GM23338 (cell line): Measurements from ENCODE around the gene R3HDML. TPM values are rescaled to one million over a fixed set of nuclear protein-coding genes. Genes with fewer than 3 reads are reported as not detected.

Experiments used
- ATAC-seq: fragments of 200-7000 bp; cut with Tn5 transposase; 3 replicates; pipeline ENCODE4 v1.9.1; 2020
- DNase-seq: peaks from one replicate; pipeline ENCODE4 v3.0.0-alpha.2; 2015; ENCODE audit warnings: low spot score
- H2AFZ ChIP-seq: fragments of 200-600 bp; sonication (generic); 2 replicates; pipeline ENCODE4 v1.8.0; 2016; ENCODE audit warnings: antibody characterized with exemption, mild to moderate bottlenecking, moderate library complexity
- H3F3A ChIP-seq: fragments of 200-600 bp; sonication (generic); replicated peaks from 2 replicates; pipeline ENCODE4 v1.8.0; 2017; ENCODE audit warnings: antibody characterized with exemption, mixed run types, low read depth
- H3K27ac ChIP-seq: fragments of 200-600 bp; sonication (generic); 2 replicates; pipeline ENCODE4 v1.6.1; 2016; ENCODE audit warnings: low read depth
- H3K27me3 ChIP-seq: fragments of 200-600 bp; sonication (generic); 2 replicates; pipeline ENCODE4 v1.8.0; 2016; ENCODE audit warnings: mild to moderate bottlenecking, mixed run types, moderate library complexity; ENCODE audit not compliant: insufficient read depth
- H3K36me3 ChIP-seq: fragments of 200-600 bp; sonication (generic); 2 replicates; pipeline ENCODE4 v1.8.0; 2016; ENCODE audit warnings: mild to moderate bottlenecking; ENCODE audit not compliant: insufficient read depth
- H3K4me1 ChIP-seq: fragments of 200-600 bp; sonication (generic); 2 replicates; pipeline ENCODE4 v1.8.0; 2016; ENCODE audit warnings: mild to moderate bottlenecking, moderate library complexity; ENCODE audit not compliant: insufficient read depth
- H3K4me2 ChIP-seq: fragments of 200-600 bp; sonication (generic); 2 replicates; pipeline ENCODE4 v1.7.1; 2017; ENCODE audit warnings: mixed run types
- H3K4me3 ChIP-seq: fragments of 200-600 bp; sonication (generic); 2 replicates; pipeline ENCODE4 v1.6.1; 2016; ENCODE audit warnings: mixed run types
- H3K79me2 ChIP-seq: fragments of 200-600 bp; sonication (generic); replicated peaks from 2 replicates; pipeline ENCODE4 v1.8.0; 2017; ENCODE audit warnings: mild to moderate bottlenecking; ENCODE audit not compliant: insufficient read depth
- H3K9me2 ChIP-seq: fragments of 200-600 bp; sonication (generic); 2 replicates; pipeline ENCODE4 v1.8.0; 2017; ENCODE audit not compliant: insufficient read depth
- H4K20me1 ChIP-seq: fragments of 200-600 bp; sonication (generic); replicated peaks from 2 replicates; pipeline ENCODE4 v1.8.0; 2017; ENCODE audit warnings: mild to moderate bottlenecking; ENCODE audit not compliant: insufficient read depth
- H3K27ac Mint-ChIP-seq: 2 replicates; pipeline ENCODE4 v1.8.0; 2020; ENCODE audit warnings: inconsistent platforms, mild to moderate bottlenecking, moderate library complexity, mixed read lengths
- H3K27me3 Mint-ChIP-seq: 3 replicates; pipeline ENCODE4 v1.8.0; 2022; ENCODE audit warnings: low read depth, mild to moderate bottlenecking, moderate library complexity, mixed read lengths, inconsistent platforms; ENCODE audit not compliant: insufficient read depth, poor library complexity
- H3K36me3 Mint-ChIP-seq: 3 replicates; pipeline ENCODE4 v1.8.0; 2021; ENCODE audit warnings: low read depth, mild to moderate bottlenecking, inconsistent platforms, moderate library complexity, mixed read lengths
- H3K4me1 Mint-ChIP-seq: 3 replicates; pipeline ENCODE4 v1.8.0; 2020; ENCODE audit warnings: mild to moderate bottlenecking, inconsistent platforms, mixed read lengths
- H3K4me3 Mint-ChIP-seq: 3 replicates; pipeline ENCODE4 v1.8.0; 2021; ENCODE audit warnings: moderate library complexity, mild to moderate bottlenecking, inconsistent platforms, mixed read lengths
- H3K9me3 Mint-ChIP-seq: 3 replicates; pipeline ENCODE4 v1.8.0; 2020; ENCODE audit warnings: moderate library complexity, mild to moderate bottlenecking, inconsistent platforms, mixed read lengths
- EZH2 ChIP-seq: fragments of 200-600 bp; sonication (generic); IDR thresholded peaks from one replicate; pipeline ENCODE4 v1.8.0; 2017; ENCODE audit warnings: antibody characterized with exemption, mild to moderate bottlenecking, low read depth; ENCODE audit not compliant: unreplicated experiment
- JUNB ChIP-seq: IDR thresholded peaks from one replicate; pipeline ENCODE4 v1.6.1; 2016; ENCODE audit warnings: antibody characterized with exemption; ENCODE audit not compliant: unreplicated experiment
- NANOG ChIP-seq: IDR thresholded peaks from 2 replicates; pipeline ENCODE4 v1.6.1; 2016; ENCODE audit warnings: antibody characterized with exemption, borderline replicate concordance
- polyA plus RNA-seq: library from polyadenylated mRNA; unstranded; fragments of >200 nt; fragmentation: Nextera tagmentation; extraction: Ambion mirVana; gene quantifications from 2 replicates; pipeline ENCODE4 v1.2.1, GENCODE V29; 2016
- total RNA-seq: library from RNA; depleted of rRNA; stranded (reverse); fragments of >200 nt; shearing (Covaris generic); gene quantifications from 2 replicates; pipeline ENCODE4 v1.2.3, GENCODE V29; 2014
- TF ChIP-seq, protein P1 (sequence below): fragments of 250-450 bp; sonication (Bioruptor Pico); IDR thresholded peaks from 2 replicates; pipeline ENCODE4 v1.5.0; 2020; ENCODE audit warnings: mild to moderate bottlenecking, moderate library complexity
- TF ChIP-seq, protein P2 (sequence below): IDR thresholded peaks from one replicate; pipeline ENCODE4 v1.6.1; 2018; ENCODE audit warnings: antibody characterized with exemption; ENCODE audit not compliant: unreplicated experiment
- TF ChIP-seq, protein P3 (sequence below), 2 experiments: fragments of 200-600 bp in 1 of 2; sonication (generic) in 1 of 2; conservative IDR thresholded peaks; 2 replicates each; pipeline versions ENCODE4 v1.5.1 to v1.6.1; 2016 to 2017; ENCODE audit warnings: antibody characterized with exemption in 2 of 2, low read depth in 2 of 2, mild to moderate bottlenecking in 2 of 2, moderate library complexity in 1 of 2
- TF ChIP-seq, protein P4 (sequence below): IDR thresholded peaks from 2 replicates; pipeline ENCODE4 v1.6.1; 2016; ENCODE audit warnings: antibody characterized with exemption

The R3HDML gene
- total and polyA plus RNA-seq, 2 experiments from 2014 or later, result not detected

DNA sequence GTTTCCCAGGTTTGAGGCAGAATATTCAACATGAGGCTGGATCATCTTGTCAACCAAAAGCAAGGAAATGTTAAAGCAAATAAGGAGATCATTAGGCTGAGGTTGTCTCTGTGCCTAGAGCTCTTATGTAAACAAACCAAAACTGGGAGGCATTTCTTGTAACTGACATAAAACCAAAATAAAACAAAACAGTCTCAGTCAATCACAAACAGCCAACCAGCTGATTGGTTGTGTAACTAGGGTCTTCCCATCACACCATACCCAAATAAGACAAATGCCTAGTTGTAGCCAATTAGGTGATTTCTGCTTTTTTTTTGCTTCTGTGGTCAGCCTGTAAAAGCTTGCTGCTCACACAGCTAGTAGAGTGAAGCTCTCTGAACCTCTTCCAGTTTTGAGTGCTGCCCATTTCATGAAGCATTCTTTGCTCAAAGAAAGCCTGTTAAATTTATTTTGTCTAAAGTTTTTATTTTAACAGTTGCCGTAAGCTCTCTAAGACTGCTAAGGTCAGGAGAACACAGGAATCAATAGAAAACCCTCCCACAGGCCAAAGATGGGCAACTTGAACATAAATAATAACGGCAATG, 16.9 kb upstream of the R3HDML start (continued):
- TF ChIP-seq, protein P1, sequence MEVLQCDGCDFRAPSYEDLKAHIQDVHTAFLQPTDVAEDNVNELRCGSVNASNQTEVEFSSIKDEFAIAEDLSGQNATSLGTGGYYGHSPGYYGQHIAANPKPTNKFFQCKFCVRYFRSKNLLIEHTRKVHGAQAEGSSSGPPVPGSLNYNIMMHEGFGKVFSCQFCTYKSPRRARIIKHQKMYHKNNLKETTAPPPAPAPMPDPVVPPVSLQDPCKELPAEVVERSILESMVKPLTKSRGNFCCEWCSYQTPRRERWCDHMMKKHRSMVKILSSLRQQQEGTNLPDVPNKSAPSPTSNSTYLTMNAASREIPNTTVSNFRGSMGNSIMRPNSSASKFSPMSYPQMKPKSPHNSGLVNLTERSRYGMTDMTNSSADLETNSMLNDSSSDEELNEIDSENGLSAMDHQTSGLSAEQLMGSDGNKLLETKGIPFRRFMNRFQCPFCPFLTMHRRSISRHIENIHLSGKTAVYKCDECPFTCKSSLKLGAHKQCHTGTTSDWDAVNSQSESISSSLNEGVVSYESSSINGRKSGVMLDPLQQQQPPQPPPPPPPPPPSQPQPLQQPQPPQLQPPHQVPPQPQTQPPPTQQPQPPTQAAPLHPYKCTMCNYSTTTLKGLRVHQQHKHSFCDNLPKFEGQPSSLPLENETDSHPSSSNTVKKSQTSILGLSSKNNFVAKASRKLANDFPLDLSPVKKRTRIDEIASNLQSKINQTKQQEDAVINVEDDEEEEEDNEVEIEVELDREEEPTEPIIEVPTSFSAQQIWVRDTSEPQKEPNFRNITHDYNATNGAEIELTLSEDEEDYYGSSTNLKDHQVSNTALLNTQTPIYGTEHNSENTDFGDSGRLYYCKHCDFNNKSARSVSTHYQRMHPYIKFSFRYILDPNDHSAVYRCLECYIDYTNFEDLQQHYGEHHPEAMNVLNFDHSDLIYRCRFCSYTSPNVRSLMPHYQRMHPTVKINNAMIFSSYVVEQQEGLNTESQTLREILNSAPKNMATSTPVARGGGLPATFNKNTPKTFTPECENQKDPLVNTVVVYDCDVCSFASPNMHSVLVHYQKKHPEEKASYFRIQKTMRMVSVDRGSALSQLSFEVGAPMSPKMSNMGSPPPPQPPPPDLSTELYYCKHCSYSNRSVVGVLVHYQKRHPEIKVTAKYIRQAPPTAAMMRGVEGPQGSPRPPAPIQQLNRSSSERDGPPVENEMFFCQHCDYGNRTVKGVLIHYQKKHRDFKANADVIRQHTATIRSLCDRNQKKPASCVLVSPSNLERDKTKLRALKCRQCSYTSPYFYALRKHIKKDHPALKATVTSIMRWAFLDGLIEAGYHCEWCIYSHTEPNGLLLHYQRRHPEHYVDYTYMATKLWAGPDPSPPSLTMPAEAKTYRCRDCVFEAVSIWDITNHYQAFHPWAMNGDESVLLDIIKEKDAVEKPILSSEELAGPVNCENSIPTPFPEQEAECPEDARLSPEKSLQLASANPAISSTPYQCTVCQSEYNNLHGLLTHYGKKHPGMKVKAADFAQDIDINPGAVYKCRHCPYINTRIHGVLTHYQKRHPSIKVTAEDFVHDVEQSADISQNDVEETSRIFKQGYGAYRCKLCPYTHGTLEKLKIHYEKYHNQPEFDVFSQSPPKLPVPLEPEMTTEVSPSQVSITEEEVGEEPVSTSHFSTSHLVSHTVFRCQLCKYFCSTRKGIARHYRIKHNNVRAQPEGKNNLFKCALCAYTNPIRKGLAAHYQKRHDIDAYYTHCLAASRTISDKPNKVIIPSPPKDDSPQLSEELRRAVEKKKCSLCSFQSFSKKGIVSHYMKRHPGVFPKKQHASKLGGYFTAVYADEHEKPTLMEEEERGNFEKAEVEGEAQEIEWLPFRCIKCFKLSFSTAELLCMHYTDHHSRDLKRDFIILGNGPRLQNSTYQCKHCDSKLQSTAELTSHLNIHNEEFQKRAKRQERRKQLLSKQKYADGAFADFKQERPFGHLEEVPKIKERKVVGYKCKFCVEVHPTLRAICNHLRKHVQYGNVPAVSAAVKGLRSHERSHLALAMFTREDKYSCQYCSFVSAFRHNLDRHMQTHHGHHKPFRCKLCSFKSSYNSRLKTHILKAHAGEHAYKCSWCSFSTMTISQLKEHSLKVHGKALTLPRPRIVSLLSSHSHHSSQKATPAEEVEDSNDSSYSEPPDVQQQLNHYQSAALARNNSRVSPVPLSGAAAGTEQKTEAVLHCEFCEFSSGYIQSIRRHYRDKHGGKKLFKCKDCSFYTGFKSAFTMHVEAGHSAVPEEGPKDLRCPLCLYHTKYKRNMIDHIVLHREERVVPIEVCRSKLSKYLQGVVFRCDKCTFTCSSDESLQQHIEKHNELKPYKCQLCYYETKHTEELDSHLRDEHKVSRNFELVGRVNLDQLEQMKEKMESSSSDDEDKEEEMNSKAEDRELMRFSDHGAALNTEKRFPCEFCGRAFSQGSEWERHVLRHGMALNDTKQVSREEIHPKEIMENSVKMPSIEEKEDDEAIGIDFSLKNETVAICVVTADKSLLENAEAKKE (CRISPR knock-in tag), result no peak
- TF ChIP-seq, protein P2, sequence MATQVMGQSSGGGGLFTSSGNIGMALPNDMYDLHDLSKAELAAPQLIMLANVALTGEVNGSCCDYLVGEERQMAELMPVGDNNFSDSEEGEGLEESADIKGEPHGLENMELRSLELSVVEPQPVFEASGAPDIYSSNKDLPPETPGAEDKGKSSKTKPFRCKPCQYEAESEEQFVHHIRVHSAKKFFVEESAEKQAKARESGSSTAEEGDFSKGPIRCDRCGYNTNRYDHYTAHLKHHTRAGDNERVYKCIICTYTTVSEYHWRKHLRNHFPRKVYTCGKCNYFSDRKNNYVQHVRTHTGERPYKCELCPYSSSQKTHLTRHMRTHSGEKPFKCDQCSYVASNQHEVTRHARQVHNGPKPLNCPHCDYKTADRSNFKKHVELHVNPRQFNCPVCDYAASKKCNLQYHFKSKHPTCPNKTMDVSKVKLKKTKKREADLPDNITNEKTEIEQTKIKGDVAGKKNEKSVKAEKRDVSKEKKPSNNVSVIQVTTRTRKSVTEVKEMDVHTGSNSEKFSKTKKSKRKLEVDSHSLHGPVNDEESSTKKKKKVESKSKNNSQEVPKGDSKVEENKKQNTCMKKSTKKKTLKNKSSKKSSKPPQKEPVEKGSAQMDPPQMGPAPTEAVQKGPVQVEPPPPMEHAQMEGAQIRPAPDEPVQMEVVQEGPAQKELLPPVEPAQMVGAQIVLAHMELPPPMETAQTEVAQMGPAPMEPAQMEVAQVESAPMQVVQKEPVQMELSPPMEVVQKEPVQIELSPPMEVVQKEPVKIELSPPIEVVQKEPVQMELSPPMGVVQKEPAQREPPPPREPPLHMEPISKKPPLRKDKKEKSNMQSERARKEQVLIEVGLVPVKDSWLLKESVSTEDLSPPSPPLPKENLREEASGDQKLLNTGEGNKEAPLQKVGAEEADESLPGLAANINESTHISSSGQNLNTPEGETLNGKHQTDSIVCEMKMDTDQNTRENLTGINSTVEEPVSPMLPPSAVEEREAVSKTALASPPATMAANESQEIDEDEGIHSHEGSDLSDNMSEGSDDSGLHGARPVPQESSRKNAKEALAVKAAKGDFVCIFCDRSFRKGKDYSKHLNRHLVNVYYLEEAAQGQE, result no peak

DNA sequence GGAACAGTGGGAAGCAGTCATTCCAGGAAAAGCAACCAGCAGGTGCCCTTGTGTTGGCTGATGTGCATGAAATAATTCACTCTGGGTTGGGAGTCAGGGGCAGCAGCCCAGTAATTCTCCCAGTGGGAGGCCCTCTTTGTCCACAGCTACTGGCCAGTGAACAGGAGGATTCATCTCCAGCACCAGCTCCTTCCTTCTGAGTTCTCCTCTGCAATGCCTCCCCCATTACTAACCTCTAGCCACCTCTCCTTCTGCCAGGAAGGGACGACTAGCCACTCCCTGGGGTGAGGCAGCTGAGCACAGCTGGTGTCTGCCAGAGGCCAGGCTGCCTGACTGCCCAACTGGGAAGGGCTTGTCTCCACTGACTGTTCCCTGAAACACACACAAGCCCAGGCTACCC, 12.5 kb upstream of the R3HDML start:
- Histone ChIP-seq H3K4me1 (peaks cover 3% of the 10 kb centered on the region; the same call in 1 of the 2 replicates), H4K20me1 (no peaks in the 10 kb centered on the region), H3K4me2 (no peak overlapping the region), H3K79me2 (no peaks in the 10 kb centered on the region), H3K4me3 (no peak overlapping the region), H2AFZ (peak overlapping the region; percentile 72), H3K9me2 (0 out of 2 replicates have a peak, but pooled peaks cover 4% of the 10 kb centered on the region), H3K27ac (no peak overlapping the region), H3F3A (no peaks in the 10 kb centered on the region), H3K27me3 (peaks cover 5% of the 10 kb centered on the region; the same call in 1 of the 2 replicates), H3K36me3 (no peaks in the 10 kb centered on the region)
- no peak overlapping the region for H3K4me3 Mint-ChIP-seq
- no peaks in the 10 kb centered on the region for H3K36me3 Mint-ChIP-seq
- ATAC-seq (peak; percentile 14), DNase-seq (peak; percentile 22)
- H3K9me3 Mint-ChIP-seq, result no peaks in the 10 kb centered on the region
- peaks cover 11% of the 10 kb centered on the region for H3K4me1 Mint-ChIP-seq
- peaks cover 9% of the 10 kb centered on the region for H3K27me3 Mint-ChIP-seq
- no peak overlapping the region for H3K27ac Mint-ChIP-seq
- TF ChIP-seq JUNB, result no peak
- TF ChIP-seq NANOG, result no peak
- TF ChIP-seq, protein P3, sequence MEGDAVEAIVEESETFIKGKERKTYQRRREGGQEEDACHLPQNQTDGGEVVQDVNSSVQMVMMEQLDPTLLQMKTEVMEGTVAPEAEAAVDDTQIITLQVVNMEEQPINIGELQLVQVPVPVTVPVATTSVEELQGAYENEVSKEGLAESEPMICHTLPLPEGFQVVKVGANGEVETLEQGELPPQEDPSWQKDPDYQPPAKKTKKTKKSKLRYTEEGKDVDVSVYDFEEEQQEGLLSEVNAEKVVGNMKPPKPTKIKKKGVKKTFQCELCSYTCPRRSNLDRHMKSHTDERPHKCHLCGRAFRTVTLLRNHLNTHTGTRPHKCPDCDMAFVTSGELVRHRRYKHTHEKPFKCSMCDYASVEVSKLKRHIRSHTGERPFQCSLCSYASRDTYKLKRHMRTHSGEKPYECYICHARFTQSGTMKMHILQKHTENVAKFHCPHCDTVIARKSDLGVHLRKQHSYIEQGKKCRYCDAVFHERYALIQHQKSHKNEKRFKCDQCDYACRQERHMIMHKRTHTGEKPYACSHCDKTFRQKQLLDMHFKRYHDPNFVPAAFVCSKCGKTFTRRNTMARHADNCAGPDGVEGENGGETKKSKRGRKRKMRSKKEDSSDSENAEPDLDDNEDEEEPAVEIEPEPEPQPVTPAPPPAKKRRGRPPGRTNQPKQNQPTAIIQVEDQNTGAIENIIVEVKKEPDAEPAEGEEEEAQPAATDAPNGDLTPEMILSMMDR (conservative IDR thresholded peaks at IDR 0.05; ENCODE audit: low read depth in 2 of 2), result no peak
- TF ChIP-seq EZH2, result no peak
- TF ChIP-seq, protein P4, sequence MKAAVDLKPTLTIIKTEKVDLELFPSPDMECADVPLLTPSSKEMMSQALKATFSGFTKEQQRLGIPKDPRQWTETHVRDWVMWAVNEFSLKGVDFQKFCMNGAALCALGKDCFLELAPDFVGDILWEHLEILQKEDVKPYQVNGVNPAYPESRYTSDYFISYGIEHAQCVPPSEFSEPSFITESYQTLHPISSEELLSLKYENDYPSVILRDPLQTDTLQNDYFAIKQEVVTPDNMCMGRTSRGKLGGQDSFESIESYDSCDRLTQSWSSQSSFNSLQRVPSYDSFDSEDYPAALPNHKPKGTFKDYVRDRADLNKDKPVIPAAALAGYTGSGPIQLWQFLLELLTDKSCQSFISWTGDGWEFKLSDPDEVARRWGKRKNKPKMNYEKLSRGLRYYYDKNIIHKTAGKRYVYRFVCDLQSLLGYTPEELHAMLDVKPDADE, result no peak
